Measurements from ENCODE around the gene RRP15.

- TF ChIP-seq CTCF (conservative IDR thresholded peaks at IDR 0.05; ENCODE audit: low read depth, low read length) (peak; percentile 94), EZH2 (IDR thresholded peaks at IDR 0.05; ENCODE audit: low read length, unreplicated experiment) (no peak)
These were observed 76.4 kb downstream of the RRP15 start for GRCh38 chr1:218361298-218362065.

All from PC-3 (cell line).